NOMO-1 (cell line): ENCODE data around the gene IFIT3.
"Not testable (repeated sequence)": the region's sequence is repeated elsewhere in the genome, so short reads cannot be mapped to it uniquely, and the experiment has no call there.

Source experiments
- DNase-seq, 2 experiments: peaks; one replicate each; lab custom pipeline; 2025; ENCODE audit not compliant: unreplicated experiment in 2 of 2; lab: John Stamatoyannopoulos, UW

The IFIT3 gene

GRCh38 chr10:89327803-89328441, at the start of gene IFIT3:
Gene IFIT3, plus strand, starts transcription at chr10:89327997. Its CDS starts 77 bp downstream, at chr10:89328074.
- peak; percentile 48 to 75 for DNase-seq

- no peak for DNase-seq
Observed at GRCh38 chr10:89278034-89278535, 49.7 kb upstream of the IFIT3 start.

- DNase-seq: no peak
Observed at GRCh38 chr10:89278900-89279392, 48.9 kb upstream of the IFIT3 start.

GRCh38 chr10:89279421-89279869, 48.4 kb upstream of the IFIT3 start:
- no peak for DNase-seq

- DNase-seq: no peak
Observed at GRCh38 chr10:89280508-89280907, 47.3 kb upstream of the IFIT3 start.

- DNase-seq: no peak
Observed at GRCh38 chr10:89281606-89282395, 46.0 kb upstream of the IFIT3 start.

GRCh38 chr10:89283025-89283935, 44.5 kb upstream of the IFIT3 start:
- peak; percentile 9 to 45 for DNase-seq

GRCh38 chr10:89283936-89284475, 43.8 kb upstream of the IFIT3 start:
- no peak for DNase-seq

GRCh38 chr10:89284711-89285110, 43.1 kb upstream of the IFIT3 start:
- DNase-seq: not testable (repeated sequence)

- not testable (repeated sequence) for DNase-seq
Observed at GRCh38 chr10:89285303-89285702, 42.5 kb upstream of the IFIT3 start.

GRCh38 chr10:89294721-89295239, 33.0 kb upstream of the IFIT3 start:
- DNase-seq: no peak

- peak in 1 of 2 experiments; percentile 63 for DNase-seq
Observed at GRCh38 chr10:89295597-89295996, 32.2 kb upstream of the IFIT3 start.

GRCh38 chr10:89296220-89296648, 31.6 kb upstream of the IFIT3 start:
- DNase-seq: peak; percentile 35 to 83

- no peak for DNase-seq
Observed at GRCh38 chr10:89297356-89297755, 30.4 kb upstream of the IFIT3 start.

- DNase-seq: no peak
Observed at GRCh38 chr10:89297791-89298190, 30.0 kb upstream of the IFIT3 start.

- no peak for DNase-seq
Observed at GRCh38 chr10:89299031-89299430, 28.8 kb upstream of the IFIT3 start.

GRCh38 chr10:89301232-89301631, 26.6 kb upstream of the IFIT3 start:
- peak; percentile 59 to 81 for DNase-seq

- peak; percentile 60 to 85 for DNase-seq
Observed at GRCh38 chr10:89301721-89302445, 25.9 kb upstream of the IFIT3 start, which contains the start of gene IFIT2. Gene IFIT2, plus strand, starts transcription at chr10:89302046. Its CDS starts 78 bp downstream, at chr10:89302124.

GRCh38 chr10:89302625-89303024, 25.2 kb upstream of the IFIT3 start:
- peak in 1 of 2 experiments; percentile 1 for DNase-seq
